GM04504 (cell line): ENCODE measurements around the gene NTMT2.
"Not testable (repeated sequence)": the region's sequence is repeated elsewhere in the genome, so short reads cannot be mapped to it uniquely, and the experiment has no call there.

Experiments used
- DNase-seq: peaks from one replicate; pipeline ENCODE4 v3.0.0-alpha.2; 2012; ENCODE audit warnings: low read depth

NTMT2 gene

DNA sequence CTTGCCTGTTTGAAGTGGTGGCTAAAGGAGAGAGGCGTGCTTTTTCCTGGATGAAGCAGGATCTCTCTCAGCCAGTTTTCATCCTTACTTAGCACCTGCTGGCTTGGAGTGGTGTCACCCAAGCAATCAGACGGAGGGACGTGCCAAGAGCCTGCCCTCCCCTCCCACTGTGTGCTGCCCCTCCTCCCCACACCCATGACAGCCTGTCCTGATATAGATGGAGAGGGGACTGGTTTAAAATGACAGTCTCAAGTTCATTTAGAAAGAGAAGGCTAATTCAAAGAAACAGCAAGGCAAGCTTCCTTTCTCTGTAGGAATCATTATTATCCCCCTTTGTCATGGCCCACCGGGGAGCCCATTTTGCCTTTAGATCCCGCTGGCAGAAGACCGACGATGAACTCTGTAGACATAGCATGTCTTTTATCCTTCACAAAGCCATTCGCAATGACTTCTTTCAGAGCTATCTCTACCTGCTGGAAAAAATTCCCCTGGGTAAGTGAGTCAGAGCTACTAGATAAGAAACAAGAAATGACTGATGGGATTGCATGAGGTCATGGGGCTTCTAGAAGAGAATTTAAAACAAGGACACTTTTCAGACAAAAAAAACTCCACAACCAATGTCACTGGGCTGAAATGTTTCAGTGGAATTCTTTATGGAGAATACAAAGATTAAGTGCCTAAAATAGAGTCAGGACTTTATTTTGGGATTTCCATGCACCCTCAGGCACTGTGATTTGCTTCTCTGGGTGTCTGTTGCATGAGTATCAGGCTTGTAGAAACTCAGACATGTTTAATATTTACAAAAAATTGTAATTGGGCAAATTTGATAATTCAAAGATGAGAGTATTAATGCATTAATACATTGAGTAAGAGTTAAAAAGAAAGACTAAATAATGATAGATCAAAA is at the start of gene NTMT2:
Gene NTMT2 (plus strand): TSS at position 190 of the 907 bp plus-strand sequence. CDS start 149 bp downstream, at position 339.
- no peak for DNase-seq

DNA sequence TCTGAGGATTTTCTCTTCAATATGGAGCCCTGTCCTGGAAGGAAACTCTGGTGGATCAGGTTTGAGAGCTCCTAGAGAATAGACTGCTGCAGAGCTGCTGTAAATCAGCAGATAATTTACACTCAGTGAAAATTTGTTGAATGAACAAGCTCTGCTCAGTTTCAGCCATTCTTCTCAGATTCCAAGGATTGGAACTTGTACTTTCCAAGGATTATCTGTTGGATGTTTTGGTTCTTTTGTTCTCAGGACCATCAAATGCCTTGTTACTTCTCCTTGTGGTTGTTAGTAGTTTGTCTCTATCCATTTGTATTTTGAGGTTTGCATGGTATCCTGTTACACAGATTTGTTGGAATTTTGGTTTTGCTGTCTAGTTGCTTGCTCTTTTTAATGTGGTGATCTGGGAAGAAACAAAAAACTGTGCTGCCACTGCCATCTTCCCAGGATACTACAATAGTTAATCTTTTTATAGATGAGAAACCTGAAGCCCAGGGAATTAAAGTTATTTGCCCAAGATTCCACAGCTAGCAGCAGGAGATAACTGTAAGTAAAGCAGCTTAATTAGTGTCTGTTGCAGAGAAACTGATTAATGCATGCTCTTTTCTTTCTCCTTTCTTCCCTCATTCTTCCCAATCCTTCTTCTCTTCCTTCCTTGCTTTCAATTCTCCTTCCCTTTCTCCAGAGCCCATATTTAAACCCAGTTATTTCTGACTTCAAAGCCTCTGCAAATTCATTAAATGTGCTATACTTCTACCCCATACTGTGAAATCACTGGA is 49.6 kb upstream of the NTMT2 start:
- no peak for DNase-seq

- DNase-seq = no peak
Measured at GRCh38 chr1:170096806-170097340, 48.9 kb upstream of the NTMT2 start.

GRCh38 chr1:170097449-170097948 is 48.3 kb upstream of the NTMT2 start:
- no peak for DNase-seq

DNA sequence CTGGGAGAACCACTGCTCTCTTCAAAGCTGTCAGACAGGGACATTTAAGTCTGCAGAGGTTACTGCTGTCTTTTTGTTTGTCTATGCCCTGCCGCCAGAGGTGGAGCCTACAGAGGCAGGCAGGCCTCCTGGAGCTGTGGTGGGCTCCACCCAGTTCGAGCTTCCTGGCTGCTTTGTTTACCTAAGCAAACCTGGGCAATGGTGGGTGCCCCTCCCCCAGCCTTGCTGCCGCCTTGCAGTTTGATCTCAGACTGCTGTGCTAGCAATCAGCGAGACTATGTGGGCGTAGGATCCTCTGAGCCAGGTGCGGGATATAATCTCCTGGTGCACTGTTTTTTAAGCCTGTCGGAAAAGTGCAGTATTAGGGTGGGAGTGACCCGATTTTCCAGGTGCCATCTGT is 32.6 kb upstream of the NTMT2 start:
- not testable (repeated sequence) for DNase-seq

DNA sequence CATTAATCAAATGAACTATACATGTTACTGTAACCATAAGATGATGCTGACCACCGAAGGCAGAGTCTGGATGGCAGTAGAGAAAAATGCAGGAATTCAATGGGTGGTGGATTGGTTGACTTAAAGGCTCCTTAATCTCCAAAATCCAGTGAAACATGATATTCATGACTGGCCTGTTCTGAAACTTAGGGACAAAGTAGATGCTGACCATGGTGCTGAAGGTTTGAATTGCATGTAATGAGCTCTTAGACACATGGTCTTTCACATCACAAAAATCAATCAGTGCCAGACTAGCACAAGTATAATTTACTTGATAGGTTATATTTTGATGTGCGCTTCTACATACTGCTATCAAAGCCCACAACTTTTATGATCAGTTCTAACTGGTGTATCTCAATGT is 30.9 kb upstream of the NTMT2 start:
- no peak for DNase-seq

DNA sequence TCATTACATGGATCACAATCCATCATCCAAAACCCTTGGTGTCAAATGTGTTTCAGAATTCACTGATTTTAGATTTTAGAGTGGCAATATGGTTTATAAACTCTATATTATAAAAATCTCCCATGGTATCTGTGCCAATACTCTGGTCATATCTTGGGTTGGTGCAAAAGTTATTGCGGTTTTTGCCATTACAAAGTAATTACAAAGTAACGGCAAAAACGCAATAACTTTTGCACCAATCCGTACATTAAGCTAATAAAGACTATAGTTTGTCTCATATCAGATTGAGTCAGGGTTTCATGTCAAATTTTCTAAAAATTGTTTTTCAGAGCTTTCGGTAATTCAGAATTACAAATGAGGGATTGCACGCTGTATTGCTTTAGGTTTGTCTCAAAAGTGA is 23.4 kb upstream of the NTMT2 start:
- no peak for DNase-seq

DNA sequence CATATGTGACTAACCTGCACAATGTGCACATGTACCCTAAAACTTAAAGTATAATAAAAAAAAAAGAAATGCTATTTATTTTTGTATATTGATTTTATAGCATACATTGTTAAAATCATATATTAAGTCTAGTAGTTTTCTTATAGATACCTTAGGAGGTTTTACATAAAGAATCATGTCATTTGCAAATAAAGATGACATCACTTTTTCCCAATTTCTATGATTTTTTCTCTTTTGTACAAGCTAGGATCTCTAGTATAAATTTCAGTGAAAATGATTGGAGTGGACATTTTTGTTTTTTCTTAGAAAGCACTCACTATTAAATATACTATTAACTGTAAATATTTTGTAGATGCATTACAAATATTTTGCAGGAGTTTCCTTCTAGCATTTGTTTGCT is 20.5 kb upstream of the NTMT2 start:
- DNase-seq = no peak

DNA sequence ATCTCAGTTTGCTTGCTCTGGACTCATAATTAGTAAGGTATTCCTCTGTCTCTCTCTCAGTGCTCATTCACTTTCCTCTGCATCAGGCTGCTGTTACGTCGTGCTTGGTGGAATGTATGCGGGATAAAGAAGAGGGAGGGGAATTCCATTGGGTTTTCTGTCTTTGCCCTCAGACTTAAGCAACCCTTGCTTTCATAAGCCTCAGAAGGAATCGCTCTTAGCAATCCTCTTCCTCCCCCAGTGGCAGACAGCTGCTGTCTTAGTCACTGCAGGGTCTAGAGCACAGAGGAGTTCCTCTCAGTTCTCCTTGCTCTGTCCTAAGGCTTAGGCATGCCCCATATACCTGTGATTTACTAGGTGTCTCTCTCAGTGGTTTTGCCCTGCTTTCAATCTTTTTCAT is 19.1 kb upstream of the NTMT2 start:
- DNase-seq = peak; percentile 80

GRCh38 chr1:170131450-170131849 is 14.3 kb upstream of the NTMT2 start:
- no peak for DNase-seq

DNA sequence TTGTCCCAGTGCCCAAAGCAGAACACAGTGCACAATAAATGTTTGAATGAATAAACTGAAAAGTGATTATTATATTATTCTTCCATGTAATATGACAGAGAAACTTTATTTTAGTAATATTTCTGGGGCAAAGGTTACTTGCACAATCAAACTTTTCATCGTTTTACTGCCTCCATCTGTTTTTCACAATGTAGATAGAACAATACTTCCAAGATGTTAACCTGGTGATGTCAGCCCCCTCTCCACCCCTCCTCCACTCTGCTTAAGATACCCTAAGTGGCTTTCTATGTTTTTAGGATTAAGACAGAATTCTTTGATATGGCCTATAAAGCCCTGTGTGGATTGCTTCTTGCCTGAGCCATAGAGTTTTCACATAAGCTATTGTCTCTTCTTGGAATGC is 13.8 kb upstream of the NTMT2 start:
- no peak for DNase-seq

- DNase-seq = no peak
Measured at GRCh38 chr1:170133766-170134495, 11.8 kb upstream of the NTMT2 start.

- DNase-seq = no peak
Measured at GRCh38 chr1:170134521-170134920, 11.2 kb upstream of the NTMT2 start.

- DNase-seq = no peak
Measured at GRCh38 chr1:170140371-170140770, 5.4 kb upstream of the NTMT2 start.

- DNase-seq = no peak
Measured at GRCh38 chr1:170145061-170145460, 698 bp upstream of the NTMT2 start.

- DNase-seq = no peak
Measured at GRCh38 chr1:170146720-170147263, 1.0 kb downstream of the NTMT2 start.

DNA sequence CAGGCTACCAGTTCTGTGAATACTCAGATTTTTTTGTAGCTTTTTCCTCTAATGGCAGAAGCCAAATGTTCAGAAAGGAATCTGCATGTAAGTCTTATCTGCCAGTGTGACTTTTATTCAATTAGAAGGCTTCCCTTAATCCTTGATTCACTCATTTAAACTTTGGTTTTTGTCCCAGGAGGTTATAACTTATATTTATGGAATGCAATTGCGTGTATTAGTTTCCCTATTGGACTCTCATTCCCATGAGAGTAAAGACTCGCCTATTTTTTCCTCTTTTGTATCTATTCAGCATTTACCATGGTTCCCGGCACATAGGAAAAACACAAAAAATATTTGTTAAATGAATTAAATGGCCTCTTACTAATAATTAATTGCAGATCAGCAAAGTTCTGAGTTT is 3.5 kb downstream of the NTMT2 start:
- no peak for DNase-seq

DNA sequence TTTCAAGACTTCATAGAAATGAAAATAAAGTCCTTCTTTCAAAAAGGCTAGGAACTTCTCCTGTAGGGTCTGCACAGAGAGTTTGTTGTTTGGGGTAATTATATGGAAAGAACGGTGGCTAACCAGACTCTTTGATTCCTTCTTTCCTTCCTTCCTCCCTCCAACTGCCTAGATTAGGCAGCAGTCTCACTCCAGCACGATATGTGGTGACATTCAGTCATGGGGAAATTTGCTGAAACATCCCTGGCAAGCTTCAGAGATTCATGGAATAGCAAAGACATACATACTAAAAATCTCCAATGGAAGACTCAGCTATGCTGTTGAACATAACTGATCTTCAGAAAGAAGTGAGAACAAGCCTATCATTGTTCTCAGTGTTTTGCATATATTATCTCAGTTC is 4.3 kb downstream of the NTMT2 start:
- no peak for DNase-seq

GRCh38 chr1:170150921-170151320 is 5.2 kb downstream of the NTMT2 start:
- DNase-seq = no peak

GRCh38 chr1:170153417-170153816 is 7.7 kb downstream of the NTMT2 start:
- DNase-seq = no peak

GRCh38 chr1:170155055-170155454 is 9.3 kb downstream of the NTMT2 start:
- no peak for DNase-seq

DNA sequence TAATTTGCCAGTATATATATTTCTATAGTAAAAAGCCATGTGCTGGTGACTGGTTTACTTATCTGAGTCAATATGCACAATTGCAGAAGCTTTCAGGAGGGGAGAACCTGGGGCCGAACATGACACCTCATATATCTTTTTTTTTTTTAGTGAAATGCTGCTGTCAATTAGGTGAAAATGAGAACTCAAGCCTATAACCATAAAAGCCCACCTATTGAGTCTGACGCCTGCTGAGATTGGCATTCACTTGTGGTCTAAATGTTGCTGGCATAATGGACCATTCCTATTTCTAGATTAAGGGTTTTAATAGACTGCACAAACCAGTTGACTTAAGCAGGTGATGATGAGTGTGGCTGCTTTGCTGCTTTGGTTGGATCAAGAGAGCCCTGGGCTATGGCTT is 10.8 kb downstream of the NTMT2 start:
- no peak for DNase-seq
